Activated naive CD4-positive, alpha-beta T cell treated with anti-CD3 and anti-CD28 coated beads, Interleukin-2, amount 50 U/mL, for 24 hours (primary cell): ENCODE data around the gene TBKBP1.

Experiments
- H3K27ac Mint-ChIP-seq: one replicate; pipeline ENCODE4 v1.8.0; 2021; ENCODE audit warnings: mild to moderate bottlenecking, mixed read lengths
- H3K27me3 Mint-ChIP-seq: one replicate; pipeline ENCODE4 v1.8.0; 2021; ENCODE audit warnings: mixed read lengths
- H3K36me3 Mint-ChIP-seq: one replicate; pipeline ENCODE4 v1.8.0; 2021; ENCODE audit warnings: mixed read lengths
- H3K4me1 Mint-ChIP-seq: one replicate; pipeline ENCODE4 v1.8.0; 2021; ENCODE audit warnings: mixed read lengths
- H3K4me3 Mint-ChIP-seq: one replicate; pipeline ENCODE4 v1.8.0; 2021; ENCODE audit warnings: mild to moderate bottlenecking, mixed read lengths
- H3K9me3 Mint-ChIP-seq: one replicate; pipeline ENCODE4 v1.8.0; 2021; ENCODE audit warnings: mixed read lengths

The TBKBP1 gene

DNA sequence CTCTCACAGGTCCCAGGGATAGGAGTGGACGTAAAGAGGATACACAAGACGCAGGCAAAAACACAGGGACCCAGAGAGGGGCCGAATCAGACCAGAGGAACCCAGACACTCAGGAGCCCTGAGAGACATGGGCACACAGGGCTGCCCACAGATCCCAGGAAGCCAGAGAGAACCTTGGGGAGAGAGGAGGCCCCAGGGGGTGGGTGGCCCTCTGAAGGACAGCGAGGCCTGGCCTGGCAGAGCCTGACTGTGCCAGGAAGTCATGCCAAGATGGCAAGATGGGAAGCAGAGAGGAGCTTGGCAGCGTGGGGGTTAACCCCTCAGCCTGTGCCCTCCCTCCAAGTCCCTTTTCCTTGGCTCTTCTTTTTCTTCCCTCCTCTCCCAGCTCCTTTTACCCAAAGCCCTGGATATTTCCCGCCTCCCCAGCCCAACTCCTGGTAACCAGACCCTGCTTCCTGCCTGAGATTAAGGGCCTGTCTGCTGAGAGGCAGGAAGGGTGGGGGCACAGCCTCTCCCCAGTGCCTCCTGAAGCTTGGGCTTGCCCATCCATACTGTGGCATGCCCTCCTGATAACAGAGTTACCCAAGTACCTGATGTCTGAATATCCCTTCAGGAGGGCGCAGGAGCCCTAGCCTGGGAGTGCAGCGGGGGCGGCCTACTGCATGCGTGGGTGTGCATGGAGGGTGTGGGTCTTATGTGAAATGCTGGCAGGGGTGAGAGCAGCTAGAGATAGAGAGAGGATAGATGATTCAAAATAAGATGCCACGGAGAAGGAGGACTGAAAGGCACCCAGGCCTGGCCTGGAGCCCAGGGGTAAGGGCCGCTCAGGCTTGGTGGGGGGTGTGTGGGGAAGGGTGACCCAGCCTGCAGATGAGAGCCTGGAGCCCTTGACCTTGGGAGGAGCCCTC, 33.1 kb downstream of the TBKBP1 start:
- Mint-ChIP-seq H3K36me3 (no peaks in the 10 kb centered on the region), H3K4me3 (peak overlapping the region; percentile 15), H3K27me3 (no peaks in the 10 kb centered on the region), H3K27ac (peak overlapping the region; percentile 81), H3K9me3 (no peaks in the 10 kb centered on the region), H3K4me1 (peaks cover 78% of the 10 kb centered on the region)

GRCh38 chr17:47727704-47728036, 33.7 kb downstream of the TBKBP1 start:
- no peaks in the 10 kb centered on the region for H3K36me3 Mint-ChIP-seq
- peaks cover 78% of the 10 kb centered on the region for H3K4me1 Mint-ChIP-seq
- peak overlapping the region; percentile 7 for H3K27ac Mint-ChIP-seq

DNA sequence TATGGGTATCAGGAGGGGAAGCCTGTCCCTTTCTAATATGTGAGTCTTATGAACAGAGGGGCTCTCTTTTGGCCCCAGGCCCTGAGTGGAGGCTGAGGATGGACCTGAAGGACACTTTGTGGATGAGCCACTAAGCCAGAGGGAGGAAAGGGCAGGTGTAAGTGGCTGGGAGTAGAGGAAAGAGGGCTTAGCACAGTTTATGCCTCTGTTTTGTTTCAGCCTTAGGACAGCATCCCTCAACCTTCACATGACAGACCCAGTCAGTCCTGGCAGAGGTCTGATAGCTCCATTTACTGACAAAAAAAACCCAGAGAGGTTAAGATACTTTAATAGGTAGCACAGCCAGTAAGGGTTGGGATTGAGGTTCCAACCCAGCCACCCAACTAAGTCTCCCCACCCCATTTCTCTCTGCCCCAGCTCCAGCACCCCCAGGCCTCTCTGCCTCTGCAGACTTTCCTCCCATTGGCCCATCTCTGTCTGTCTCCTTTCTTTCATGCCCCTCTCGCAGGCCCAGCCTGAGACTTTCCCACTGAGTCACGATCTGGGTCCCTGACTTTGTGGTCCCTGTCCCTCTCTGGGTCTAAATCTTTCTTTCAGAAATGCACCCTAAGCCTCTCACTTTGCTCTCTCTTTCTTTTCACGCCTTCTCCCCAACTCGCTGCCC, 34.4 kb downstream of the TBKBP1 start:
- peaks cover 73% of the 10 kb centered on the region for H3K4me1 Mint-ChIP-seq
- H3K27me3 Mint-ChIP-seq: no peaks in the 10 kb centered on the region
- H3K4me3 Mint-ChIP-seq: no peak overlapping the region
- H3K9me3 Mint-ChIP-seq: no peaks in the 10 kb centered on the region
- peak overlapping the region; percentile 18 for H3K27ac Mint-ChIP-seq
- H3K36me3 Mint-ChIP-seq: no peaks in the 10 kb centered on the region

More at GRCh38 chr17:47727704-47728036, 33.7 kb downstream of the TBKBP1 start:
- no peaks in the 10 kb centered on the region for H3K27me3 Mint-ChIP-seq
- H3K4me3 Mint-ChIP-seq: no peak overlapping the region
- H3K9me3 Mint-ChIP-seq: no peaks in the 10 kb centered on the region

- H3K4me3 Mint-ChIP-seq: no peak overlapping the region
- peaks cover 69% of the 10 kb centered on the region for H3K4me1 Mint-ChIP-seq
- H3K27ac Mint-ChIP-seq: no peak overlapping the region
- no peaks in the 10 kb centered on the region for H3K9me3 Mint-ChIP-seq
- no peaks in the 10 kb centered on the region for H3K27me3 Mint-ChIP-seq
- peaks cover 7% of the 10 kb centered on the region for H3K36me3 Mint-ChIP-seq
Observed at GRCh38 chr17:47729476-47729875, 35.5 kb downstream of the TBKBP1 start.

GRCh38 chr17:47730681-47731080, 36.7 kb downstream of the TBKBP1 start:
- H3K27me3 Mint-ChIP-seq: no peaks in the 10 kb centered on the region
- peak overlapping the region; percentile 65 for H3K27ac Mint-ChIP-seq
- H3K36me3 Mint-ChIP-seq: peaks cover 13% of the 10 kb centered on the region
- peaks cover 59% of the 10 kb centered on the region for H3K4me1 Mint-ChIP-seq
- H3K4me3 Mint-ChIP-seq: peak overlapping the region; percentile 87
- H3K9me3 Mint-ChIP-seq: no peaks in the 10 kb centered on the region

DNA sequence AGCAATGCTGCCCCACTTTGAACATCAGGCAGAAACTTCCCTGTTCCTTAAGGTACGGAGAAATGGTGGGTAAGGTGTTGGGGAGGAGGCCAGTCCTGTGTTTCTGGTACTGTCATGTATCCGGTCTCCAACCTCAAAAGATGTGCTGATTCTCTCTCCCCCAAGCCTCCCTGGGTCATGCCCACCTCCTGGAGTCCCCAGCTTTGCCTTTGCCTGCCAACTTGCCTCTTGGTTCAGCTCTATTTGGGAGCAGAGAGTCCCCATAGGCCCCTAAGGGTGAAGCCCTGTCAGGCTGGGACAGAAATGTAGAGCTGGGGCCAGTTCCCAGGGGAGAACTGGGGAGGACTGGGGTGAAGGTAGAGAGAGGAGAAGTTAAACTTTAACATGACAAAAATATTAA, 37.4 kb downstream of the TBKBP1 start:
- no peaks in the 10 kb centered on the region for H3K27me3 Mint-ChIP-seq
- H3K4me1 Mint-ChIP-seq: peaks cover 58% of the 10 kb centered on the region
- H3K36me3 Mint-ChIP-seq: peaks cover 18% of the 10 kb centered on the region
- H3K9me3 Mint-ChIP-seq: no peaks in the 10 kb centered on the region
- peak overlapping the region; percentile 31 for H3K27ac Mint-ChIP-seq
- peak overlapping the region; percentile 87 for H3K4me3 Mint-ChIP-seq

- Mint-ChIP-seq H3K4me1 (peaks cover 58% of the 10 kb centered on the region), H3K27ac (peak overlapping the region; percentile 85), H3K4me3 (peak overlapping the region; percentile 87), H3K36me3 (peaks cover 26% of the 10 kb centered on the region), H3K9me3 (no peaks in the 10 kb centered on the region), H3K27me3 (no peaks in the 10 kb centered on the region)
Observed at GRCh38 chr17:47732399-47733046, 38.6 kb downstream of the TBKBP1 start.

DNA sequence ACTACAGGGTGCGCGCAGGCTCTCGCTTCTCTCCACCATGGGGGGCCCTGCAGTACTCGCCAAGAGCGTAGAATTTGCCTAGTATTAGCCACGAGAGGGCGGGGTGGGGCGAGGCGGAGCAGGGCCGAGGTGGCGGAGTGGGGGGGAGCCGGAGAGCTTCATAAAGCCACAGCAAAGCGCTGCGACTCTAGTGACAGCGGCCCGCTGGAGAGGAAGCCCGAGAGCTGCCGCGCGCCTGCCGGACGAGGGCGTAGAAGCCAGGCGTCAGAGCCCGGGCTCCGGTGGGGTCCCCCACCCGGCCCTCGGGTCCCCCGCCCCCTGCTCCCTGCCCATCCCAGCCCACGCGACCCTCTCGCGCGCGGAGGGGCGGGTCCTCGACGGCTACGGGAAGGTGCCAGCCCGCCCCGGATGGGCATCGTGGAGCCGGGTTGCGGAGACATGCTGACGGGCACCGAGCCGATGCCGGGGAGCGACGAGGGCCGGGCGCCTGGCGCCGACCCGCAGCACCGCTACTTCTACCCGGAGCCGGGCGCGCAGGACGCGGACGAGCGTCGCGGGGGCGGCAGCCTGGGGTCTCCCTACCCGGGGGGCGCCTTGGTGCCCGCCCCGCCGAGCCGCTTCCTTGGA, 39.2 kb downstream of the TBKBP1 start, which contains the start of gene TBX21:
Gene TBX21, plus strand, starts transcription at position 190 of the 627 bp plus-strand sequence. Its CDS starts 219 bp downstream, at position 409.
- peaks cover 26% of the 10 kb centered on the region for H3K36me3 Mint-ChIP-seq
- peak within 1 kb of the TSS; percentile 92 for H3K27ac Mint-ChIP-seq
- peaks cover 53% of the 10 kb centered on the region for H3K4me1 Mint-ChIP-seq
- H3K27me3 Mint-ChIP-seq: no peaks in the 10 kb centered on the region
- no peaks in the 10 kb centered on the region for H3K9me3 Mint-ChIP-seq
- peak within 1 kb of the TSS; percentile 97 for H3K4me3 Mint-ChIP-seq

DNA sequence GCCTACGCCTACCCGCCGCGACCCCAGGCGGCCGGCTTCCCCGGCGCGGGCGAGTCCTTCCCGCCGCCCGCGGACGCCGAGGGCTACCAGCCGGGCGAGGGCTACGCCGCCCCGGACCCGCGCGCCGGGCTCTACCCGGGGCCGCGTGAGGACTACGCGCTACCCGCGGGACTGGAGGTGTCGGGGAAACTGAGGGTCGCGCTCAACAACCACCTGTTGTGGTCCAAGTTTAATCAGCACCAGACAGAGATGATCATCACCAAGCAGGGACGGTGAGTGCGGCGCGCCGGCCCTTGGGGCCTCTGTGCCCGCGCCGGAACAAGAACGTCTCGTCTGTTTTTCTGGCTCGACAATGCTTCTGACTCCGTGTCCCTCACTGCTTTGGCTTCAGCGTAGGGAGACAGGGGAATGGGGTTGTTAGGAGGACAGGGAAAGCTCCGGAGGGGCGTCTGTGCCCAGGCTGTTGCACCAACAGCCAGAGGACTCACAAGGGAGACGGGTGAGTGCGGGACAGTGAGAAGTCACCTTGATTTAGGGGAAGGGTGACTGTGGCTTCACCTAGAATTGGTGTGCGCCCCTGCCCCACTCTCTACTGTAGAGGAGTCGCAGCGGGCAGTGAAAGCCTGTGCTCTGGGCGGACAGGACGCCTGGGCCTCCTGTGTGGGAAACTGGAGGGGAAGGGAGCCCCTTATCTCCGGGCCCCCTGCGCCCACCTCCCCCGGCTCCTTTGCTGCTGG, 39.9 kb downstream of the TBKBP1 start:
- no peaks in the 10 kb centered on the region for H3K9me3 Mint-ChIP-seq
- H3K27me3 Mint-ChIP-seq: no peaks in the 10 kb centered on the region
- H3K27ac Mint-ChIP-seq: peak overlapping the region; percentile 92
- peaks cover 49% of the 10 kb centered on the region for H3K4me1 Mint-ChIP-seq
- H3K4me3 Mint-ChIP-seq: peak overlapping the region; percentile 97
- peaks cover 28% of the 10 kb centered on the region for H3K36me3 Mint-ChIP-seq

DNA sequence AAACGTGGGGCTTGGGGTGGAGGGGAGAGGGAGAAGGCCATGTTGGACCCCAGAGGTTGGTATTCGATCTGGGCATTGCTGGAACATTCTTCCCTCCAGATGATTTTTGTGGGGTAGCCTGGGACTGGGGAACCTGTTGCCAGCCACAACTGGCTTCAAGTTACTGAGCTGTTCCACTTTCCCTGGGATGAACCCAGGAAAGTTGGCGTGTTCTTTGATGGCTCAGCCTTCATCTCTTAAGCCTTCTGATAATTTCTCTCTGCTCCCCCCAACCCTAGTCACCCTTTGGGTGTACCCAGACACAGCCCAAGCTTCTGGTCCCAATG, 41.1 kb downstream of the TBKBP1 start:
- Mint-ChIP-seq H3K36me3 (peaks cover 28% of the 10 kb centered on the region), H3K9me3 (no peaks in the 10 kb centered on the region), H3K27me3 (no peaks in the 10 kb centered on the region), H3K4me3 (peak overlapping the region; percentile 97), H3K4me1 (peaks cover 53% of the 10 kb centered on the region), H3K27ac (peak overlapping the region; percentile 82)

DNA sequence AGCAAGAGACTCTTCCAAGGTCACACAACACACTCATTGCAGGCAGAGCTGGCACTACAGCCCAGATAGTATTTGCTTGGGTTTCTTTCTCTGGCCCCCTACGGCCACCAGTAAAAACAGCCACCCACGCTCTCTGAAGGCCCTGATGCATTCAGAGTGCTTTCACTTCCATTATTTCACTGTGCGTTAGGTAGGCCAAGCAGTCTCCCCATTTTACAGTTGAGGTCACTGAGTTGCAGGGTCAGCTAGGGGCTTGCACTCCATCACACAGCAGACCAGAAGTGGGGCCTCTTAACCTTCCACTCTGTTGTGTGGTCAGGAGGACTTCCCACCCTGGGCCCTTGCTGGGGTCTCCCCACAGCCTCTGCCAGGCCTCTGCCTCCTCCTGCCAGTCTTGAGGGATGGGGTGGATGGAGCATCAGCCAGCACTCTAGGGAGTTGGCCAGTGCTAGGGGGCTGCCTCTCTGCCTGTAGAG, 41.6 kb downstream of the TBKBP1 start:
- Mint-ChIP-seq H3K4me3 (peak overlapping the region; percentile 97), H3K4me1 (peaks cover 50% of the 10 kb centered on the region), H3K27ac (peak overlapping the region; percentile 82), H3K9me3 (no peaks in the 10 kb centered on the region), H3K36me3 (peaks cover 28% of the 10 kb centered on the region), H3K27me3 (no peaks in the 10 kb centered on the region)

DNA sequence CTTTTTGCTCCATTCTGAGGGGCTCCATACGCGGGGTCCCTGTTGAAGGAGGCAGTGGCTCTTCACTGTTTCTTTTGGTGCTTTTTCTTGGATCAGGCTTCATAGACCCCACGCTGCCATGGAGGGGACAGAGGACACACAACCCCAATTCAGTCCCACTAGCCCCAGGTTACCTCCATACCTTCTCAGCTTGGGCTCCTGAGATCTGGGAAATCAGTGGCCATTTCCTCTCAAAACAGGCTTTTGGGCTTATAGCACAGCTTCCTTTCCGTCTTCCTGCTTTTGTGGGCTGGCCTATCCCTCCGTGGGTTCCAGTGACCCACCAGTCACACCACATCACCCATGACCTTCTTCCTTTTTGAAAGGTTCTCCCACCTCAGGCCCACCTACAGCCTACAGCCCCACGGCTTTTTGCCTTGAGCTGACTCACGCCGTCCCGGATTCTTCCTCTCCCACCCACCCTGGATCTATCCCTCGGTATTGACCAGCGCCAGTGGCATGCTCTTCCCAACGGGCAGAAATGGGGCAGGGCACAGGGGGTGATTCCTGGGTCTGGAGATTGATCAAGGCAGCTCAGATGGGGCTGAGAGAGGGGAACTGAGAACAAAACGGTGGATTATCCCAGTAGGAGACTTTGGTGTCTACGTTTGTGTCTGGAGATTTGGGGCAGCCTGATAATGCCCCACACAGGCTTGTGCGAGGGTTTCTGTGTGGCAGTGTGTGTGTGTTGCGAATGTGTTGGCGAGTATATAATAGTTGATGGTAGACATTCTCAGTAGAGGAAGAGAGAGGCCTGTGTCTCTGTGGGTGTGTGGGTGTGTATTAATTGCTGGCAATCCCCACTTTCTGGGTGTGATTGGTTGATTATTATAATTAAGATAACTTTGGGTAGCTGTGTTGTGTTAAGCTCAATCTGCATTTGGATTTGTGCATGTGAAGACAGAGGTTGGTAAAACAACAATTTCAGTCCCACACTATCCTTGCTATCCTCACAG, 42.8 kb downstream of the TBKBP1 start:
- peaks cover 49% of the 10 kb centered on the region for H3K4me1 Mint-ChIP-seq
- no peaks in the 10 kb centered on the region for H3K27me3 Mint-ChIP-seq
- peak overlapping the region; percentile 68 for H3K27ac Mint-ChIP-seq
- H3K36me3 Mint-ChIP-seq: peaks cover 30% of the 10 kb centered on the region
- no peaks in the 10 kb centered on the region for H3K9me3 Mint-ChIP-seq
- peak overlapping the region; percentile 97 for H3K4me3 Mint-ChIP-seq

- H3K4me1 Mint-ChIP-seq: peaks cover 48% of the 10 kb centered on the region
- peak overlapping the region; percentile 66 for H3K4me3 Mint-ChIP-seq
- H3K27ac Mint-ChIP-seq: no peak overlapping the region
- H3K27me3 Mint-ChIP-seq: no peaks in the 10 kb centered on the region
- no peaks in the 10 kb centered on the region for H3K9me3 Mint-ChIP-seq
- peaks cover 30% of the 10 kb centered on the region for H3K36me3 Mint-ChIP-seq
Observed at GRCh38 chr17:47738178-47738577, 44.2 kb downstream of the TBKBP1 start.

GRCh38 chr17:47739150-47739549, 45.2 kb downstream of the TBKBP1 start:
- Mint-ChIP-seq H3K9me3 (no peaks in the 10 kb centered on the region), H3K27ac (peak overlapping the region; percentile 12), H3K36me3 (peaks cover 27% of the 10 kb centered on the region), H3K4me1 (peaks cover 43% of the 10 kb centered on the region), H3K27me3 (no peaks in the 10 kb centered on the region), H3K4me3 (peak overlapping the region; percentile 66)
